Kidney (tissue), 14 donors: Measurements from ENCODE around the gene CREB3L2. TPM values are rescaled to one million over a fixed set of nuclear protein-coding genes. Genes with fewer than 3 reads are reported as not detected.

ENCODE experiments used
- DNase-seq, 5 donors: peaks; one replicate each; pipeline ENCODE4 v3.0.0-alpha.2; 2013 to 2020
- FAIRE-seq: peaks from 2 replicates; lab custom pipeline; 2012; peaks lifted over from hg19 to GRCh38; lab: Jason Lieb, UNC
- H3K27ac ChIP-seq, 2 donors: one replicate each; pipeline ENCODE4 v1.7.0; 2013; ENCODE audit warnings: low read depth in 2 of 2, low read length in 2 of 2, inconsistent platforms in 1 of 2
- H3K27me3 ChIP-seq: one replicate; pipeline ENCODE4 v1.7.1; 2013; ENCODE audit warnings: low read length, inconsistent platforms; ENCODE audit not compliant: control insufficient read depth, insufficient read depth
- H3K36me3 ChIP-seq, 3 donors: one replicate each; pipeline versions ENCODE4 v1.7.0 to v1.7.1; 2013; ENCODE audit warnings: low read length in 3 of 3, control low read depth in 1 of 3, inconsistent platforms in 1 of 3; ENCODE audit not compliant: insufficient read depth in 3 of 3, control insufficient read depth in 2 of 3
- H3K4me1 ChIP-seq, 3 donors: one replicate each; pipeline versions ENCODE4 v1.7.0 to v1.7.1; 2013; ENCODE audit warnings: low read length in 3 of 3, inconsistent platforms in 1 of 3, low read depth in 1 of 3; ENCODE audit not compliant: control insufficient read depth in 2 of 3, insufficient read depth in 2 of 3
- H3K4me3 ChIP-seq, 3 donors: one replicate each; pipeline versions ENCODE4 v1.7.0 to v1.8.1; 2013; ENCODE audit warnings: low read length in 3 of 3, control low read depth in 1 of 3, inconsistent platforms in 1 of 3
- H3K9ac ChIP-seq, 3 donors: one replicate each; pipeline versions ENCODE4 v1.7.0 to v1.7.1; 2013; ENCODE audit warnings: low read length in 3 of 3, control low read depth in 1 of 3, inconsistent platforms in 1 of 3
- H3K9me3 ChIP-seq, 3 donors: one replicate each; pipeline versions ENCODE4 v1.7.0 to v1.7.1; 2013; ENCODE audit warnings: low read length in 3 of 3, control low read depth in 1 of 3, inconsistent platforms in 1 of 3; ENCODE audit not compliant: control insufficient read depth in 2 of 3, insufficient read depth in 1 of 3
- CTCF ChIP-seq: IDR thresholded peaks from 3 replicates; pipeline ENCODE4 v1.5.1; 2012; ENCODE audit warnings: mild to moderate bottlenecking, moderate library complexity, borderline replicate concordance; ENCODE audit not compliant: insufficient read depth; ENCODE audit errors: extremely low read depth
- intact Hi-C: fragments of 100-400 bp; cut with DNase I; formaldehyde crosslinking; loops from one replicate; pipeline ENCODE4 v1.11.1; 2022
- polyA plus RNA-seq: library from polyadenylated mRNA; stranded (reverse); fragments of 350-450 nt; fragmentation: Illumina TruSeq; extraction: RNeasy Lipid Tissue Mini Kit (QIAGEN cat#74804); gene quantifications from one replicate; pipeline ENCODE4 v1.2.3, GENCODE V29; 2014; ENCODE audit warnings: low read depth, low replicate concordance; ENCODE audit not compliant: insufficient read depth
- total RNA-seq: library from RNA; stranded (reverse); fragmentation: NEBNext Ultra II Directional; extraction: Animal tissue kit (Norgen Biotek cat#: 25700); gene quantifications from one replicate; pipeline ENCODE4 v1.2.1, GENCODE V29; 2021
- donor health status: control.
- donor health status: control.
- donor health status: control.
- donor health status: control.
- donor health status: control.
- donor health status: DM: yes; HTN: yes; CAD: no.
- donor health status: Normal renal cell carcinoma (clear cell type).

Gene CREB3L2
- total and polyA plus RNA-seq, 2 donors from 2014 or later: 18.5 to 114 TPM

DNA sequence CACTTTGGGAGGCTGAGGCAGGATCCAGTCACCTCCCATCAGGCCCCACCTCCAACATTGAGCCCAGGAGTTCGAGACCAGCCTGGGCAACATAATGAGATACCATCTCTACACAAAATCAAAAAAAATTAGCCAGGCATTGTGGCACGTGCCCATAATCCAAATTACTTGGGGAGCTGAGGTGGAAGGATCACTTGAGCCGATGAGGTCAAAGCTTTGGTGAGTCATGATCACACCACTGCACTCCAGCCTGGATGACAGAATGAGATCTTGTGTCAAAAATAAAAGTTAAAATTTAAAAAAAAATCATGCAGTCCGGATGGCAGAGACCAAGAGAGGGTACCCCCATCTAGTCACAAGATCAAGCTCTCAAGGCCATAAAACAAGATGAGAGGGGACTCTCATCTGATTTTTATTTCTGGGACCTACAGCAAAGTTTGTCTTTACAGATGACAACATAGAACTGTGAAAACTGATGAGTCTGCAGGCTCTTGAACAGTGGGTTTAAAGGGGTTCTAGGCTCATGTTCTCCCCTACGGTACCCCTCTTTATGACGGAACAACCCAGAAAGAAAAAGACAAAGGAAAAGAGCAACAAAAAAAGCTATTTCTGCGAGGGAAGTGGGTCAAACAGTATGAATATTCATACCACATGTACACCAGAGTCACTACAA is 28.9 kb upstream of the CREB3L2 start:
- intact Hi-C loops: no loop called here
- Histone ChIP-seq H3K9me3 (no peaks in the 10 kb centered on the region), H3K27ac (no peak overlapping the region), H3K4me1 (peaks cover 0 to 2% (median 0%) of the 10 kb centered on the region in 3 donors), H3K4me3 (no peak overlapping the region), H3K36me3 (no peaks in the 10 kb centered on the region), H3K9ac (no peak overlapping the region), H3K27me3 (no peaks in the 10 kb centered on the region)
- FAIRE-seq (no peak), DNase-seq (no peak)
- TF ChIP-seq CTCF: no peak

DNA sequence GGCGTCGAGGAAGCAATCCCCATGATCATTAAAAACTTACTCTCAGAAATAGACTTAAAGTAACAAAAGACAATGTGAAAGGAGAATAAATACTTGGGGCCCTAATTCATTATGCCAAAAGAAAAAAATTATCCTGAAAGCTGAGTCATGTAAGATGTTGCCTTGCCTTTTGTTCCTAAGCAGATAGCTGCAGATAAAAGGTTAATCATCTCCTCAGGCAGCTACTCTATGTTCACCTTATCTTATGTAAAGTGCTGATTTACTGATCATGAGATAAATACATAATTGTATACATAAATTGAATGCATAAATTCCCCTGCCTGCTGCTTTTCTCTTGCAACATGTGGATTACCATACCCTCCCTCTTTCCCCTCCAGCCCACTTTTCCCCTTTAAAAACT is 28.1 kb upstream of the CREB3L2 start:
- Histone ChIP-seq H3K36me3 (no peaks in the 10 kb centered on the region), H3K9ac (no peak overlapping the region), H3K27ac (no peak overlapping the region), H3K4me3 (no peak overlapping the region), H3K9me3 (no peaks in the 10 kb centered on the region), H3K27me3 (no peaks in the 10 kb centered on the region), H3K4me1 (peaks cover 0 to 2% (median 0%) of the 10 kb centered on the region in 3 donors)
- no peak for FAIRE-seq
- intact Hi-C loops: no loop called here
- TF ChIP-seq CTCF: no peak
- no peak for DNase-seq

DNA sequence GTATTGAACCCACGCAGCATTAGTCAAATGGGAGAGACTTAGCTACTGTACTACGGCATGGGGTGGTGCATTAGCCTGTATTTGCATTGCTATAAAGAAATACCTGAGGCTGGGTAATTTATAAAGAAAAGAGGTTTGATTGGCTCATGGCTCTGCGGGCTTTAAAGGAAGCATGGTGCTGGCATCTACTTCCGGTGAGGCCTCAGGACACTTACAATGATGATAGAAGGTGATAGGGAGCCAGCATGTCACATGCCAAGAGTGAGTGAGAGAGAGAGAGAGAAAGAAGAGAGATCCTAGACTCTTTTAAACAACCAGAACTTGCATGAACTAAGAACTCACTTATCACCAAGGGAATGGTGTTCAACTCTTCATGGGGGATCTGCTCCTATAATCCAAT is 27.2 kb upstream of the CREB3L2 start:
- Histone ChIP-seq H3K27ac (no peak overlapping the region), H3K4me1 (peaks cover 0 to 2% (median 0%) of the 10 kb centered on the region in 3 donors), H3K9ac (no peak overlapping the region), H3K9me3 (no peaks in the 10 kb centered on the region), H3K27me3 (no peaks in the 10 kb centered on the region), H3K36me3 (no peaks in the 10 kb centered on the region), H3K4me3 (no peak overlapping the region)
- intact Hi-C loops: no loop called here
- FAIRE-seq (no peak), DNase-seq (no peak)
- TF ChIP-seq CTCF: no peak
